ENCODE measurements around the gene KDM2A. TPM values are rescaled to one million over a fixed set of nuclear protein-coding genes. Genes with fewer than 3 reads are reported as not detected.

The KDM2A gene
- total RNA-seq, 1 donor from 2014 or later = 70.4 TPM

DNA sequence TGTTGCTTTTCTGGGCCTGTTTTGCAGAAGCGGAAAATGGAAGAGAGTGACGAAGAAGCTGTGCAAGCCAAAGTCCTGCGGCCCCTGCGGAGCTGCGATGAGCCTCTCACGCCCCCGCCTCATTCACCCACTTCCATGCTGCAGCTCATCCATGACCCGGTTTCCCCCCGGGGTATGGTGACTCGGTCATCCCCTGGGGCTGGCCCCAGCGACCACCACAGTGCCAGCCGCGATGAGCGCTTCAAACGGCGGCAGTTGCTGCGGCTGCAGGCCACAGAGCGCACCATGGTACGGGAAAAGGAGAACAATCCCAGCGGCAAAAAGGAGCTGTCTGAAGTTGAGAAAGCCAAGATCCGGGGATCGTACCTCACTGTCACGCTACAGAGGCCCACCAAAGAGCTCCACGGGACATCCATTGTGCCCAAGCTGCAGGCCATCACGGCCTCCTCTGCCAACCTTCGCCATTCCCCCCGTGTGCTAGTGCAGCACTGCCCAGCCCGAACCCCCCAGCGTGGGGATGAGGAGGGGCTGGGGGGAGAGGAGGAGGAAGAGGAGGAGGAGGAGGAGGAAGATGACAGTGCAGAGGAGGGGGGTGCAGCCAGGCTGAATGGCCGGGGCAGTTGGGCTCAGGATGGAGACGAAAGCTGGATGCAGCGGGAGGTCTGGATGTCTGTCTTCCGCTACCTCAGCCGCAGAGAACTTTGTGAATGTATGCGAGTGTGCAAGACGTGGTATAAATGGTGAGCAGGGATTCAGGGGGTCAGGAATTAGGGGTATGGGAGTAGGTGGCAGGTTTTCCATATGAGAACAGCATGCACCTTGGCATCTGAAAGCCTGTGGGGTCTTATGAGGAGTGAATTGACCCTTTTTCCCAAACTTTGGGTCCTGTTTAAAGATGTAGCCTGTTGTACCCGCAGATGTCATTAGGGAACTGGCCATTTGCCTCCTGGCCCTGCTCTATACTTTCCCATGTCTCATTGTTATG, 131.3 kb downstream of the KDM2A start:
- peaks cover 37% of the 10 kb centered on the region for H3K36me3 Mint-ChIP-seq (ENCODE audit: low read depth, unreplicated experiment)
- H3K9me3 Mint-ChIP-seq (ENCODE audit: unreplicated experiment) = no peaks in the 10 kb centered on the region
- no peak overlapping the region for H3K27ac Mint-ChIP-seq (ENCODE audit: unreplicated experiment)
- peaks cover 95% of the 10 kb centered on the region for H3K36me3 ChIP-seq (ENCODE audit: insufficient read depth, low read length)
- H3K4me1 ChIP-seq (ENCODE audit: insufficient read depth, low read length) = no peaks in the 10 kb centered on the region
- H3K27me3 Mint-ChIP-seq (ENCODE audit: low read depth, unreplicated experiment) = no peaks in the 10 kb centered on the region
- peaks cover 31% of the 10 kb centered on the region for H3K4me1 Mint-ChIP-seq (ENCODE audit: low read depth, unreplicated experiment)
- H4K20me1 ChIP-seq (ENCODE audit: insufficient read depth, low read length) = peaks cover 94% of the 10 kb centered on the region
- H3K27me3 ChIP-seq (ENCODE audit: insufficient read depth, low read length) = no peaks in the 10 kb centered on the region
- no peak for FAIRE-seq
- no peak for DNase-seq (ENCODE audit: low read depth)
- TF ChIP-seq EZH2 (IDR thresholded peaks at IDR 0.05; ENCODE audit: insufficient read depth, low read length) = no peak
- TF ChIP-seq, protein P1, sequence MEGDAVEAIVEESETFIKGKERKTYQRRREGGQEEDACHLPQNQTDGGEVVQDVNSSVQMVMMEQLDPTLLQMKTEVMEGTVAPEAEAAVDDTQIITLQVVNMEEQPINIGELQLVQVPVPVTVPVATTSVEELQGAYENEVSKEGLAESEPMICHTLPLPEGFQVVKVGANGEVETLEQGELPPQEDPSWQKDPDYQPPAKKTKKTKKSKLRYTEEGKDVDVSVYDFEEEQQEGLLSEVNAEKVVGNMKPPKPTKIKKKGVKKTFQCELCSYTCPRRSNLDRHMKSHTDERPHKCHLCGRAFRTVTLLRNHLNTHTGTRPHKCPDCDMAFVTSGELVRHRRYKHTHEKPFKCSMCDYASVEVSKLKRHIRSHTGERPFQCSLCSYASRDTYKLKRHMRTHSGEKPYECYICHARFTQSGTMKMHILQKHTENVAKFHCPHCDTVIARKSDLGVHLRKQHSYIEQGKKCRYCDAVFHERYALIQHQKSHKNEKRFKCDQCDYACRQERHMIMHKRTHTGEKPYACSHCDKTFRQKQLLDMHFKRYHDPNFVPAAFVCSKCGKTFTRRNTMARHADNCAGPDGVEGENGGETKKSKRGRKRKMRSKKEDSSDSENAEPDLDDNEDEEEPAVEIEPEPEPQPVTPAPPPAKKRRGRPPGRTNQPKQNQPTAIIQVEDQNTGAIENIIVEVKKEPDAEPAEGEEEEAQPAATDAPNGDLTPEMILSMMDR (IDR thresholded peaks at IDR 0.05; ENCODE audit: insufficient read depth, low read depth, low read length) = no peak
- H3K27ac ChIP-seq (ENCODE audit: low read depth, low read length) = no peak overlapping the region
- H3K4me3 ChIP-seq (ENCODE audit: insufficient read depth, low read depth, low read length) = no peak overlapping the region
- no peak overlapping the region for H3K4me2 ChIP-seq (ENCODE audit: low read length)
- no peak overlapping the region for H3K4me3 Mint-ChIP-seq (ENCODE audit: unreplicated experiment)
- no peak overlapping the region for H3K9ac ChIP-seq (ENCODE audit: low read length)
- no peak overlapping the region for H2AFZ ChIP-seq (ENCODE audit: low read depth, low read length)
- no peaks in the 10 kb centered on the region for H3K9me3 ChIP-seq (ENCODE audit: insufficient read depth, low read depth, low read length)
- peaks cover 45% of the 10 kb centered on the region for H3K79me2 ChIP-seq (ENCODE audit: insufficient read depth, low read length)

DNA sequence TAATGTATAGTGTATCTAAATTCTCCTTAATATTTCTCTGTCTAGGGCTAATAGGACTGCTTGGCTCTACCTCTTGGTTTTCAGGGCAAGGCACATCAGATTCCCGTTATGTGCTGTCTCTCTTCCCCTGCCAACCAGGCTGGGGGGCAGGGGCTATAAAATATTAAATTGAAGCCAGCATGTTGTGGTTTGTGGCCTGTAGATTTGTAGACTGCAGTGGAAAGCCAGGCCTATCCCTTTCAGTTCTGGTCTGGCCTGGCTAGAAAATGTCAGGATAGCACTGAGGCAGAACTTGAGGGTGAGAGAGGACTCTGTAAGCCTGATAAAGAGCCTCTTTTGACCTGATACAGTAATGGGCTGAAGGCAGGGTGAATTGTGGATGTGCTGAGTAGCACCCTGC, 132.8 kb downstream of the KDM2A start:
- H3K4me1 ChIP-seq (ENCODE audit: insufficient read depth, low read length) = no peaks in the 10 kb centered on the region
- no peak overlapping the region for H3K9ac ChIP-seq (ENCODE audit: low read length)
- Mint-ChIP-seq H3K36me3 (ENCODE audit: low read depth, unreplicated experiment) (peaks cover 38% of the 10 kb centered on the region), H3K4me1 (ENCODE audit: low read depth, unreplicated experiment) (peaks cover 28% of the 10 kb centered on the region), H3K27me3 (ENCODE audit: low read depth, unreplicated experiment) (no peaks in the 10 kb centered on the region), H3K9me3 (ENCODE audit: unreplicated experiment) (no peaks in the 10 kb centered on the region), H3K27ac (ENCODE audit: unreplicated experiment) (no peak overlapping the region), H3K4me3 (ENCODE audit: unreplicated experiment) (no peak overlapping the region)
- DNase-seq (ENCODE audit: low read depth) = no peak
- H3K4me2 ChIP-seq (ENCODE audit: low read length) = no peak overlapping the region
- H4K20me1 ChIP-seq (ENCODE audit: insufficient read depth, low read length) = peaks cover 92% of the 10 kb centered on the region
- no peak for FAIRE-seq
- H3K4me3 ChIP-seq (ENCODE audit: insufficient read depth, low read depth, low read length) = no peak overlapping the region
- TF ChIP-seq, protein P1 (IDR thresholded peaks at IDR 0.05; ENCODE audit: insufficient read depth, low read depth, low read length) = no peak
- TF ChIP-seq EZH2 (IDR thresholded peaks at IDR 0.05; ENCODE audit: insufficient read depth, low read length) = no peak
- H3K27me3 ChIP-seq (ENCODE audit: insufficient read depth, low read length) = no peaks in the 10 kb centered on the region
- H3K9me3 ChIP-seq (ENCODE audit: insufficient read depth, low read depth, low read length) = no peaks in the 10 kb centered on the region
- peaks cover 33% of the 10 kb centered on the region for H3K79me2 ChIP-seq (ENCODE audit: insufficient read depth, low read length)
- H2AFZ ChIP-seq (ENCODE audit: low read depth, low read length) = no peak overlapping the region
- no peak overlapping the region for H3K27ac ChIP-seq (ENCODE audit: low read depth, low read length)
- peaks cover 90% of the 10 kb centered on the region for H3K36me3 ChIP-seq (ENCODE audit: insufficient read depth, low read length)

DNA sequence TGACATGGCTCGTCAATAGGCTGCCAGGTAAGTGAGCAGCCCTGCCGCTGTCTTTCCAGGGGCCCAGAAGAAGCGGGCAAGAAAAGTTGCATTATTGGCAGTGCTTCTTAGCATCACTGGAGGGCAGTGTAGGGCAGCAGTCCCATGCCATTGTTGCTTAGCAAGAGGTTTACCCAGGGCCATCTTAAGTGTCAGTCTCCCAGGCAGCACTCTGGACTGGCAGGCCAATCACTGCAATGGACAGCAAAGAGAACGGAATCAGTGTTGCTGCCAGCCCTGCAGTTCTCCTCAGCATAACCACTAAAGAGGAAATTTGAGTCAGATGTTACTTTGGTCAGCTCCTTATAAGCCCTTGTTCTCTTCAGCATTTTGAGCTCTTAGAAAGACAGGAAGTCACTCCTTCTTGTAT, 133.8 kb downstream of the KDM2A start:
- Histone ChIP-seq H3K4me3 (ENCODE audit: insufficient read depth, low read depth, low read length) (no peak overlapping the region), H2AFZ (ENCODE audit: low read depth, low read length) (no peak overlapping the region), H3K79me2 (ENCODE audit: insufficient read depth, low read length) (peaks cover 28% of the 10 kb centered on the region), H3K27ac (ENCODE audit: low read depth, low read length) (no peak overlapping the region), H3K4me2 (ENCODE audit: low read length) (no peak overlapping the region), H3K4me1 (ENCODE audit: insufficient read depth, low read length) (no peaks in the 10 kb centered on the region), H3K27me3 (ENCODE audit: insufficient read depth, low read length) (no peaks in the 10 kb centered on the region), H3K9ac (ENCODE audit: low read length) (no peak overlapping the region), H3K9me3 (ENCODE audit: insufficient read depth, low read depth, low read length) (no peaks in the 10 kb centered on the region), H4K20me1 (ENCODE audit: insufficient read depth, low read length) (peaks cover 88% of the 10 kb centered on the region), H3K36me3 (ENCODE audit: insufficient read depth, low read length) (peaks cover 85% of the 10 kb centered on the region)
- Mint-ChIP-seq H3K4me3 (ENCODE audit: unreplicated experiment) (no peak overlapping the region), H3K27me3 (ENCODE audit: low read depth, unreplicated experiment) (no peaks in the 10 kb centered on the region), H3K9me3 (ENCODE audit: unreplicated experiment) (no peaks in the 10 kb centered on the region), H3K27ac (ENCODE audit: unreplicated experiment) (no peak overlapping the region), H3K36me3 (ENCODE audit: low read depth, unreplicated experiment) (peaks cover 38% of the 10 kb centered on the region), H3K4me1 (ENCODE audit: low read depth, unreplicated experiment) (peaks cover 28% of the 10 kb centered on the region)
- TF ChIP-seq EZH2 (IDR thresholded peaks at IDR 0.05; ENCODE audit: insufficient read depth, low read length) = no peak
- TF ChIP-seq, protein P1 (IDR thresholded peaks at IDR 0.05; ENCODE audit: insufficient read depth, low read depth, low read length) = peak; percentile 33
- FAIRE-seq (no peak), DNase-seq (ENCODE audit: low read depth) (peak; percentile 14)

Data from astrocyte (in vitro differentiated cells and primary cell).